ENCODE measurements around the gene CD83.

DNA sequence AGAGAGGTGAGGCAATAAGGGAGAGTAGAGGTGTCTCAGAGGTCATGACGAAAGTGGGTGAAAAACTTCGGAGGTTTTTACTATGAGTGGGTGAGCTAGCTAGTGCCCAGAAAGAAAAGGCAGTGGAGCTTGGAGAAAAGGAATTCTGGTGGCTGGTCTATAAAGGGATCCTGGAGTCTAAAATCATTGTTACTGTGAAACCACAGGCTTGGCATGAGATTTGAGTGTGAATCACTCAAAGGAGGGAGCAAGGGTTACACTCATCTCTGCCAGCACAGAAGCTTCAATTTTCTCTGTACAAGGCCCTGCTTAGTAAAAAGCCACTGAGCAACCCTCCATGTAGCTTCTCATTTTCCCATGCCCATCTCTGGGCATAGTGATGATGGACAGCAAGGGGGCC lies 47.5 kb downstream of the CD83 start:
- TF ChIP-seq, protein P1, sequence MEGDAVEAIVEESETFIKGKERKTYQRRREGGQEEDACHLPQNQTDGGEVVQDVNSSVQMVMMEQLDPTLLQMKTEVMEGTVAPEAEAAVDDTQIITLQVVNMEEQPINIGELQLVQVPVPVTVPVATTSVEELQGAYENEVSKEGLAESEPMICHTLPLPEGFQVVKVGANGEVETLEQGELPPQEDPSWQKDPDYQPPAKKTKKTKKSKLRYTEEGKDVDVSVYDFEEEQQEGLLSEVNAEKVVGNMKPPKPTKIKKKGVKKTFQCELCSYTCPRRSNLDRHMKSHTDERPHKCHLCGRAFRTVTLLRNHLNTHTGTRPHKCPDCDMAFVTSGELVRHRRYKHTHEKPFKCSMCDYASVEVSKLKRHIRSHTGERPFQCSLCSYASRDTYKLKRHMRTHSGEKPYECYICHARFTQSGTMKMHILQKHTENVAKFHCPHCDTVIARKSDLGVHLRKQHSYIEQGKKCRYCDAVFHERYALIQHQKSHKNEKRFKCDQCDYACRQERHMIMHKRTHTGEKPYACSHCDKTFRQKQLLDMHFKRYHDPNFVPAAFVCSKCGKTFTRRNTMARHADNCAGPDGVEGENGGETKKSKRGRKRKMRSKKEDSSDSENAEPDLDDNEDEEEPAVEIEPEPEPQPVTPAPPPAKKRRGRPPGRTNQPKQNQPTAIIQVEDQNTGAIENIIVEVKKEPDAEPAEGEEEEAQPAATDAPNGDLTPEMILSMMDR (IDR thresholded peaks at IDR 0.05; ENCODE audit: insufficient read depth, low read length), result no peak
- TF ChIP-seq POLR2AphosphoS5 (IDR thresholded peaks at IDR 0.05; ENCODE audit: low read depth), result no peak
- TF ChIP-seq, protein P2, sequence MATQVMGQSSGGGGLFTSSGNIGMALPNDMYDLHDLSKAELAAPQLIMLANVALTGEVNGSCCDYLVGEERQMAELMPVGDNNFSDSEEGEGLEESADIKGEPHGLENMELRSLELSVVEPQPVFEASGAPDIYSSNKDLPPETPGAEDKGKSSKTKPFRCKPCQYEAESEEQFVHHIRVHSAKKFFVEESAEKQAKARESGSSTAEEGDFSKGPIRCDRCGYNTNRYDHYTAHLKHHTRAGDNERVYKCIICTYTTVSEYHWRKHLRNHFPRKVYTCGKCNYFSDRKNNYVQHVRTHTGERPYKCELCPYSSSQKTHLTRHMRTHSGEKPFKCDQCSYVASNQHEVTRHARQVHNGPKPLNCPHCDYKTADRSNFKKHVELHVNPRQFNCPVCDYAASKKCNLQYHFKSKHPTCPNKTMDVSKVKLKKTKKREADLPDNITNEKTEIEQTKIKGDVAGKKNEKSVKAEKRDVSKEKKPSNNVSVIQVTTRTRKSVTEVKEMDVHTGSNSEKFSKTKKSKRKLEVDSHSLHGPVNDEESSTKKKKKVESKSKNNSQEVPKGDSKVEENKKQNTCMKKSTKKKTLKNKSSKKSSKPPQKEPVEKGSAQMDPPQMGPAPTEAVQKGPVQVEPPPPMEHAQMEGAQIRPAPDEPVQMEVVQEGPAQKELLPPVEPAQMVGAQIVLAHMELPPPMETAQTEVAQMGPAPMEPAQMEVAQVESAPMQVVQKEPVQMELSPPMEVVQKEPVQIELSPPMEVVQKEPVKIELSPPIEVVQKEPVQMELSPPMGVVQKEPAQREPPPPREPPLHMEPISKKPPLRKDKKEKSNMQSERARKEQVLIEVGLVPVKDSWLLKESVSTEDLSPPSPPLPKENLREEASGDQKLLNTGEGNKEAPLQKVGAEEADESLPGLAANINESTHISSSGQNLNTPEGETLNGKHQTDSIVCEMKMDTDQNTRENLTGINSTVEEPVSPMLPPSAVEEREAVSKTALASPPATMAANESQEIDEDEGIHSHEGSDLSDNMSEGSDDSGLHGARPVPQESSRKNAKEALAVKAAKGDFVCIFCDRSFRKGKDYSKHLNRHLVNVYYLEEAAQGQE (IDR thresholded peaks at IDR 0.05; ENCODE audit: insufficient replicate concordance, low read depth), result no peak
